Stimulated activated CD4-positive, alpha-beta T cell treated with anti-CD3 and anti-CD28 coated beads, Interleukin-2, amount 100 ng/mL, for 4 hours (primary cell): ENCODE measurements around the gene NTN5.
A peak's percentile ranks its signal among the peaks of the same experiment; 100 is the strongest.

ENCODE experiments used
- DNase-seq: peaks from one replicate; pipeline ENCODE4 v3.0.0-alpha.2; 2020; ENCODE audit warnings: low read depth

The NTN5 gene

GRCh38 chr19:48629599-48630295, 43.1 kb downstream of the NTN5 start:
- DNase-seq: no peak

DNA sequence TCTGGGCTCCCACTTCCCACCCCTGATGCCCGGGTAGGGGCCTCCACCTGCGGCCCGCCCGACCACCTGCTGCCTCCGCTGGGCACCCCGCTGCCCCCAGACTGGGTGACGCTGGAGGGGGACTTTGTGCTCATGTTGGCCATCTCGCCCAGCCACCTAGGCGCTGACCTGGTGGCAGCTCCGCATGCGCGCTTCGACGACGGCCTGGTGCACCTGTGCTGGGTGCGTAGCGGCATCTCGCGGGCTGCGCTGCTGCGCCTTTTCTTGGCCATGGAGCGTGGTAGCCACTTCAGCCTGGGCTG, 43.6 kb downstream of the NTN5 start:
- no peak for DNase-seq

GRCh38 chr19:48628486-48629296, 44.1 kb downstream of the NTN5 start:
- no peak for DNase-seq

GRCh38 chr19:48627865-48628314, 44.9 kb downstream of the NTN5 start:
- DNase-seq: no peak

DNA sequence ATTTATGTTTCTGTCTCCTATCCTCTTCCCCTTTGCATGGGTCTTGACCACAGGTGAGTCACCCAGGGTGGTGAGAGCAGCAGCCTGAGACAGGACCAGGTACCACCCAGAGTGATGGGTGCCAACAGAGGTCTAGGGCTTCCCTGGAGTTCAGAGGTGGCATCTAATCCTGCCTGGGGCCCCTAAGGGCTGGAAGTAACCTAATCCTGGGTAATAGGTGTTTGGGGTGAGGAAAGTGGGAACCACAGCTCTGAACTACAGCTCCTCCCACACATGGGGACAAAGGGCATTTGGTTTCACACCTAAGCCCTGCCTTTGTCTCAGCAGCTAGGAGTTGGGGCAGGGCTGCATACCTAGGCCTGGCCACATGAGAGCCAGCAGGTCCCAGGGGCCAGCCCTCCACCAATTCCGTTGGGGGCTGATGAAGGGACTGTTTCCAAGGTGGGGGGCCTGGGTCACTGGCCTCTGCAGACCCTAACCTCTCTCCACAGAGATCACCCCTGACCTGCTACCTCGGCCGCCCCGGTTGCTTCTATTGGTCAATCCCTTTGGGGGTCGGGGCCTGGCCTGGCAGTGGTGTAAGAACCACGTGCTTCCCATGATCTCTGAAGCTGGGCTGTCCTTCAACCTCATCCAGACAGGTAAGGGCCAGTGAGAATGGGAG, 45.5 kb downstream of the NTN5 start:
- DNase-seq: no peak

GRCh38 chr19:48625891-48626327, 46.9 kb downstream of the NTN5 start:
- DNase-seq: no peak

DNA sequence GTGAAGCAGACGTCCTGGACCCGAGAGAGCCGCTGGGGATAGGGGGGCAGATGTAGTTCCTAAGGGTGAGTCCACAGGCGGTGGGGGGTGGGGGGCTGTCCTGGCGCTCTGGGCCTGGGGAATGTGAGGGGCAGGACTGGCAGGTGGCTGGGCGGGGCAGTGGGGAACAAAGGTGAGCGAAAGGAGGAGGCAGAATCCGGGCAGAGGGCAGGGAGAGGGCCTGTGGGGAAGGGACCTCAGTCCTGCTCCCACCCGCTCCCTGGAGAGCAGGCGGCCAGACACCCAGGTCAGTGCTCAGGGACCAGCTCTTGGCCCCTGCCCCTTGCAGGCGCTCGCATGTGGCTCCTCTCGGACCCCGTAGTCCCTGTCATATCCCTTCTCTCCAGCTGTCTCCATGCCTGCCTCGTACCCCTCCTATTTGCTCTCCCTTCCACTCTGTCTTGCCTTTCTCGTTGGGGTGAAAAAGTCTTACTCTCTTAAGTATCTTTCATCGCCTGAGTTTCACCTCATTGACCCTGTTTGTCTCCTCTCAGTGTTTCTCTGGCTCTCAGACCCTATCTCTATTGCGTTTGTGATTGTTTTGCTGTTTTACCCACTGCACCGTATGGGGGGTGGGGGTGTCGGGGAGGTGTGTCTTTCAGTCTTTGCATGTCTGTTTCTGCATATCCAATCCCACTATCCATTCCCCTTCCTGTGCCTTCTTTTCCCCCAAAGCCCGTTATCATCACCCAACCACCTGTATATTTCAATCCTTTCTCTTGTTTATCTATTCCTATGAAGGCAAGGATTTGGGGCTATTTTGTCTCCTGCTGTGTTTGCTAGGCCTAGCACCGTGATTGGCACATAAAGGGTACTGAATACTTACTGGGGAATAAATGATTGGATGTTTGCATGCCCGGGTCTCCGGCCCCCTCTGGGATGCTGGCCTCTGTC, 47.8 kb downstream of the NTN5 start:
- no peak for DNase-seq

- DNase-seq: peak; percentile 95
Measured at GRCh38 chr19:48624067-48624594, 48.7 kb downstream of the NTN5 start.

DNA sequence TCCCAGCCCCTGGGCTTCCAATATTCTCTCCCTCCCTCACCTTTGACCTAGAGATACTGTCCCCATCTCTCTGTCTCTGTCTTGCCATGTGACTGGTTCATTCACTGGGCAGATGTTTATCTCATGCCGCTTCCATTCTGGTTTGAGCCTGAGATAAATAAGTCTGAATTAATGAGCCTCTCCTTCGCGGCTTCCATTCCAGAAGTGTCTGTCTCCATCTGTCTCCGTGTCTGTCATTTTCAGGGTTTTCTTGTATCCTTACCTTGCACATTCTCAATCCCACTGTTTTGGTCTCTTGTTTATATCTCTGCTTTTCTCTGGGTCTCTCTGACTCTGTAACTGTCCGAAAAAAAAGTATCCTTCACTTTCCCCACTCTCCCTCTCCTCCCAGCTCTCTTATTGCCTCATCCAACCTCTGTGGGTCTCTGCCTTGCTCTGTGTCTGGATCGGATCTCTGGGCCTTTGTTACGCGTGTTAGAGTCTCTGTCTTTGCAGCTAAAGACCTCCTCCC, 49.2 kb downstream of the NTN5 start:
- no peak for DNase-seq

GRCh38 chr19:48619692-48620585, 52.9 kb downstream of the NTN5 start:
- no peak for DNase-seq

DNA sequence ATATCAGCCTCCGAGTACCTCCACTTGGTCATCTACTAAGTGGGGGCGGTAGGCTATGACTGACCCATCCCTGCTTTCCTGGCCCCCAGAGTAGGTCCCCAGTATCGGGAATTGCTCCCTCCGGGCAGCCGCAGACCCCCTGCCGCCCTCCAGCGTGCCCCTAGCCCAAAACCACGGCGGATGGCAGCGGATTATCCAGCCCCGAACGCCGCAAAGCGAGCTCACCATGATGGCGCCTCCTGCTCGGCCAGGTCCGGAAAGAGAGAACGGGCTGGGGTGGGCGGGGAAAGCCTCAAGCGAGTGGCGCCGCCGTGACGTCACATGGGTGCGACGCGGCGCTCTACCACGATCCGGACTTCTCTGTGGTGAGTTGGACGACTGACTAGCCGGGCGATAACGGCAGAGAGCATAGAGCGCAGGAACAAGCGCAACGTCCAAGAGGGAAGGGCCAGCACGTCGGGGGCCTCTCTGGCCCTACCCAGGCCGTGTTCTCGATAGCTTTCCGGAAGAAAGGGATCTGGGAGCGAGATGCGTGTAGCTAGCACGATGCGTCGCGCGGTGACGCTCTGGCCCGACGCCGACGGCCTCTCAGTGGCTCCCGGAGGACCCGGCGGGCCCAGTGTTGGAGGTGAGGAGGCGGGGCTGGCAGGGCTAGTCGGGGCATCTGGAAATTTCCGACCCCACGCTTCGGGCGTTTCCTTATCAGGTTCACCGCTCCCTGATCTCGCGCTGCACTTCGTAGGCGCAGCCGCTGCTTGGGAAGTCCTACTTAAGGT, 53.7 kb downstream of the NTN5 start, which contains the start of the genes RPL18 and SPHK2:
RPL18 (minus strand) TSS at position 263 of the 776 bp plus-strand sequence; CDS start at position 228, 35 bp downstream.
SPHK2 (plus strand) TSS at position 591 of the 776 bp plus-strand sequence. CDS start 1,009 bp downstream, outside the sequence.
- peak; percentile 93 for DNase-seq

GRCh38 chr19:48618278-48618915, 54.4 kb downstream of the NTN5 start:
- DNase-seq: no peak

DNA sequence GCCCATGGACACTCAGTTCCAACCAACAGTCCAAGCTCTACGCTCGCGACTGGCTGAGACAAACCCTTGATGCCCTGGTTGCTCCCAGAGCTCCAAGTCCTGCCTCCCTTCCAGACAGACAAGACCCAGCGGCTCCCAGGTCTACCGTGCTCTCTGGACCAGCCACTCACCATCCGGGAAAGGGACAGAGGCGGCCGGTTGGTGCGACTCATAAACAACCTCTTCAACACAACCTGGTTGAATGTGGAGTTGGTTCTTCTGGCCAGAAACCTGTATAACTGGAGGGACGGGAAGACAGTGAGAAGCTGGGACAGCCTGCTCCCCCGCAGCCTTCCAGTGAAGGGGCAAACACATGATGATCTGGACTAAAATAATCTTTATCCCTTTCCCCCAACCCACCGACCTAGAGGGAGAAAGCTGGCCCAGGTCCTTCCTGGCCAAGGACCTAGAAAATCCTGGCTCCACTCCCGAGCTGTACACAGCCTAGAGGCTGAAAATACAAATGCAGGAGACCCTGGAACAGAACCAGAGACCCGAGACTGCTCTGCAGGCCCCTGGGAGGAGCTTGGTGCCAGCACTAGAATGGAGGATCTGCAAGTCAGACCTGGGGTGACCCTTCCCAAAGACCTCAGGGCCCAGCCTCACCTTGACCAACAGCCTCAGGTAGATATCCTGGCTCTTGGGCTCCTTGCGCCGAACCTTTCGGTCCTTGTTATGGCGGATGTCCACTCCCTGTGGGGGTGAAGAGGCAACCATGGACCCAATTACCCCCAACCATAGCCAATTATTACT, 55.5 kb downstream of the NTN5 start:
- DNase-seq: no peak

DNA sequence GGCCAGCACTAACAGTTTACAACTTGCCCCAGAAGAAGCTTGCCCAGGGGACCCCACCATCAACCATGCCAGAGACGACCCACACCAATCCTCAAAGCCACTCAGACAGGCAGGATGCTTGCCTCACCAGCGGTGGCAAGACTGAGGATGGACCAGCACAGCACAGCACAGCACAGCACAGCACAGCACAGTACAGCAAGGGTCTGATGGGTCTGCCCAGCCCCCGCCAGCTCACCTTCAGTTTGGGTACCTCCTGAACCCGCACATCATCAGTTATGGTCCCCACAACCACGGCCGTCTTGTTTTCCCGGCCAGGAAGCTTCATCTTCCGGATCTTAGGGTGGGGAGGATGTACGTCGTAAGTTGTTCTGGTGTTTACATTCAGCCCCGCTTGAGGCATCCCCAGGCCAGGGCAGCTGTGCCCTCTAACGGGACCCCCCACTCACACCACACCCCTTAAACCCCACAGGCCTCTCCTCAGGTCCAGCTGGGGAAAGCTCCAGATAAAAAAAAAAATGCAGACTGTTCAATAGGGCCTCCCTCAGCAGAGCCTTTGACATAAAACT, 56.2 kb downstream of the NTN5 start:
- no peak for DNase-seq

DNA sequence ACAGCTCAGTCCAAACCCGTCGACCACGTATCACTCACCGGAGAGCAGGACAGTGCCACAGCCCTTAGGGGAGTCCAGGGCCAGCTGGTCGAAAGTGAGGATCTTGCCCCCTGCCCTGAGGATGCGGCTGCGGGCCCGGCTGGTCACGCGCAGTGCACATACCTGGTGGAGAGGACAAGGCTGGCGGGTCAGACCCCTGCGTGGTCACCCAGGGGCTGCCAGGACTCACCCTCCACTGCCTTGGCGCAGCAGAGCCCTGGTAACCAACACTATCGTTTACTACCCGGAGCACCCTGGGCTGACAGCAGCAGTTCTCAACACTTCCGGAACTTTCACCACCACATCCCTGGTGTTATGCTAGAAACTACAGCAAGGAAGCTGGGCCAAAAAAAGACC, 56.8 kb downstream of the NTN5 start:
- DNase-seq: no peak

DNA sequence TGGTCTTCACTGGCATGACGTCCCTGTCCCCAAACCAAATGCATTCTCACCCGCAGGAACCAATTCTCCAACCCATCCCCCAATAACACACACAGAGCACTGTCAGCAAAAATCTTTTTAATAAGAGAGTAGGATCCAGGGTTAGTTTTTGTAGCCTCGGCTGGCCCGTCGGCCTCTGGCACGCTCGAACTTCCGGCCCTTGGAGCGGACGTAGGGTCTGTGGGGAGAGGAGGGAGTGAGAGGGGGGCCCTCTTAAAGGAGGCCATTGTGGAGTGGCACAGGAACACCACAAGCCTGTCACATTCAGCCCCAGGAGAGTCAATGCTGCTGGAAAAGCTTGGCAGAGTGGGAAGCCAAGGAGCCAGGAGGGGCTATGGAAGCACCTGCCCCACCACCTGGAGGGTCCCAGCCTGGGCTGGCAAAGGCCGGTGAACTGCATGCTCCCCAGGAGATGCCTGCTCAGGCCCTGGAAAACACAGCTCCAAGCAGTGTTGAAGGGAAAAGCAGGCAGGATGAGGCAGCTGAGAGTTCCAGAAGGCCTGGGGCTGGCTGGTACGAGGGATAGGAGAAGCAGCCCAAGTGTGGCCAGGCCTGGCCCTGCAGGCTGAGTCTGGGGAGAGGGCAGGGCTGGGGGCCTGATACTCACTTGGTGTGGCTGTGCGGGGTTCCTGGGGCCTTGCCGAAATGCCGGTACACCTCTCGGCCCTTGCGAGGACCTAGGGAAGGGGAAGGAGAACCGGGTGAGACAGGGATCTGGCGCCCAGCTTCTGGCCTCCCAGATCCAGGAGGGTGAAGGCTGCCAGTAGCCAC, 57.4 kb downstream of the NTN5 start:
- no peak for DNase-seq
